Measurements from ENCODE around the gene BRSK2.
"Not testable (repeated sequence)": the region's sequence is repeated elsewhere in the genome, so short reads cannot be mapped to it uniquely, and the experiment has no call there.

Gene BRSK2

GRCh38 chr11:1345737-1346513, 43.8 kb upstream of the BRSK2 start:
- no peak for DNase-seq (ENCODE audit: low read depth)

GRCh38 chr11:1346669-1347390, 42.9 kb upstream of the BRSK2 start:
- DNase-seq (ENCODE audit: low read depth), result no peak
- no peak for TF ChIP-seq CTCF (IDR thresholded peaks at IDR 0.05; ENCODE audit: control insufficient read depth, insufficient read depth, low read depth, low read length, missing control alignments)

More at GRCh38 chr11:1345737-1346513, 43.8 kb upstream of the BRSK2 start:
- TF ChIP-seq CTCF (IDR thresholded peaks at IDR 0.05; ENCODE audit: control insufficient read depth, insufficient read depth, low read depth, low read length, missing control alignments), result no peak
- no peak overlapping the region for H3K4me3 ChIP-seq (ENCODE audit: control insufficient read depth, low read depth, low read length)

GRCh38 chr11:1347411-1347999, 42.2 kb upstream of the BRSK2 start:
- not testable (repeated sequence) for H3K4me3 ChIP-seq (ENCODE audit: control insufficient read depth, low read depth, low read length); DNase-seq (ENCODE audit: low read depth)

More at GRCh38 chr11:1346669-1347390, 42.9 kb upstream of the BRSK2 start:
- no peak overlapping the region for H3K4me3 ChIP-seq (ENCODE audit: control insufficient read depth, low read depth, low read length)

- TF ChIP-seq CTCF (IDR thresholded peaks at IDR 0.05; ENCODE audit: control insufficient read depth, insufficient read depth, low read depth, low read length, missing control alignments), result no peak
- no peak for DNase-seq (ENCODE audit: low read depth)
- no peak overlapping the region for H3K4me3 ChIP-seq (ENCODE audit: control insufficient read depth, low read depth, low read length)
These were observed 41.5 kb upstream of the BRSK2 start for GRCh38 chr11:1348146-1348795.

GRCh38 chr11:1348796-1349326, 40.9 kb upstream of the BRSK2 start:
- no peak for DNase-seq (ENCODE audit: low read depth)
- H3K4me3 ChIP-seq (ENCODE audit: control insufficient read depth, low read depth, low read length), result no peak overlapping the region
- TF ChIP-seq CTCF (IDR thresholded peaks at IDR 0.05; ENCODE audit: control insufficient read depth, insufficient read depth, low read depth, low read length, missing control alignments), result no peak

- H3K4me3 ChIP-seq (ENCODE audit: control insufficient read depth, low read depth, low read length), result no peak overlapping the region
- TF ChIP-seq CTCF (IDR thresholded peaks at IDR 0.05; ENCODE audit: control insufficient read depth, insufficient read depth, low read depth, low read length, missing control alignments), result no peak
- DNase-seq (ENCODE audit: low read depth), result no peak
These were observed 40.2 kb upstream of the BRSK2 start for GRCh38 chr11:1349327-1350041.
